ENCODE results near the gene ZFPM1.

Gene ZFPM1

DNA sequence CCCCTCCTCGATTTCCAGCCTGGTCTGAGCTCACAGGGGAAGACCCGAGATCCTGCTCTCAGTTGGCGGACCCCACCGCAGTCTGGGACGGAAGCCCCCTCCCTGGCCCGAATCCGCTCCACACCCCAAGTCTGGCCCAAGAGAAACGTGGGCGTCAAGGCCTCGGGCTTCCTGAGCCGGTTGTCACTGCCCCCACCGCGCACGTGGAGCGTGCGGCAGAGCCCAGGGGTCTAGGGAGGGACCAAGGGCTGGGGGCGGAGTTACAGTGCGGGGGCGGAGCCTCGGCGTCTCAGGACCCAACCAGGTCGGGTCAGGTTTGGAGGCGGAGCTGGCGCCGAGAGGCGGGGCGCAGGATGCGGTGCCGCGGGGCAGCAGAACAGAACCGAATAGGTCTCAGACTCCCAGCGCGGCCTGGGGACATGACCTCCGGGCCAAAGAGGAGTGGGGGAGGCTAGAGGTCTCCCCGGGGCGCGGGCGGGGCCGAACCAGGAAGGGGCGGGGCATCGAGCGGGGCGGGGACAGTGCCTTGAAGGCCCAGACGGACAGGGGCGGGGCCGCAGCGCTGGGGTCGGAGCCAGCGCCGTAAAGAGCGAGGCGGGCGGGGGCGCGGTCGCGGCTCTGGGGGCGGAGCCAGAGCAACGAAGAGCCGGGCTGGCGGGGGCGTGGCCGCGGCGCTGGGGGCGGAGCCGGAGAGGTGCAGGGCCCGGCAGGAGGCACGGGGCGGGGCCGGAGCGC lies 431 bp upstream of the ZFPM1 start:
- FAIRE-seq, result no peak

DNA sequence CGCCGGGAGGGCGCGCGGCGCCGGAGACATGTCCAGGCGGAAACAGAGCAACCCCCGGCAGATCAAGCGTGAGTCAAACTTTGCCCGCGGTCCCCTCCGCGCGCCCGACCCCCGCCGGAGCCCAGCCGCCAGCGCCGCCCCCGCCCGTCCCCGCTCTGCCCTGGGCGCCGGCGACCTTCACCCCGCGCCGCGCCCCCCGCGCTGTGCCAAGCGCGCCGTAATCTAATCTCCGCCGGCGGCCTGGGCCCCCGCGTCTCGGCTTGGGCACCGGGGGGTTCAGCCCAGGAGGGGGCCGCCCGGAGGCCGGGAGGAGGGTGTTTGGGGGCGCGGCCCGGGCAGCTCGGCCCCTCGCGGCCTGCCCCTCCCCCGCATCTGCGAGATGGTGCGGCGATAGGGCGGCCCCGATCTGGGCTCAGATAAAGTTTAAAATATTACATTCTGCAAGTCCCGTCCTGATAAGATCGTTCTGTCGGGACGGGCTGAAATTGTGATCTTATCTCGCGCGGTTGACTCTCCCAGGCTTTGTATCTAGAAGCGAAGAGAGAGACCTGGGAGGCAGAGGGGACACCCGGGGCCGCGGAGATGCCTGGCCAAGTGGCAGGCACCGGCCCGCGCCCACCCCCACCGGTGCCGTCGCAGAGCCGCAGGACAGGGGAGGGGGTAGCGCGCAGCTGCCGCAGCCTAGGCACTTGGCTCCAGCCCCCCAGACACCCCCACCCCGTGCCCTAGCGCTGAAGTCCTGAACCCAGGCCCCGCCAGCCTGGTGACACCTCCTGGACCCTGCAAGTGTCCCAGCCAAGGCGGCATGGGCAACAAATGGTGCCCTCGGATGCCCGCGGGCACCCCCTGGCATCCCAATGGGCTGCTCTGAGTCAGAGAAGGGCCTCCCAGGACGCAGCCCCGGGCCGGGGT lies 787 bp downstream of the ZFPM1 start:
- no peak for FAIRE-seq

DNA sequence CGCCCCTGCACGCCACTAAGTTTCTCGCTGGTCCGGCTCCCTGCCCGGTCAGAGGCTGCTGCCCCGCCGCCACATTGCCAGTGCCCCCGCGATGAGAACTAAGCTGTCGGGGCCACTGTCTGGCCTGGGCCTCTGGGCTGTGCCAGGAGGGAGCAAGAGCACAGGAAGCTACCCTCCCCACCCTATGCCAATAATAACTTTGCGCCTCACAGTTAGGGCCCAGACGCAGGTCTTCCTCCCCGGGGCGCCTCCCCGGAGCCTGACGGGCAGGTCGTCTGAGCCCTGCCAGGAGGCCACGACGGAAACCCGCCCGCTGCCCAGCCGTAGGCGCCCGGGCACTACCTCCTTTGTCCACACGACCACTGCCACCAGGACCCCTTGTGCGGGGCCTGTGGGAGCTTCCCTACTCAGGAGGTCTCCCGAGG lies 1.5 kb downstream of the ZFPM1 start:
- FAIRE-seq, result no peak

DNA sequence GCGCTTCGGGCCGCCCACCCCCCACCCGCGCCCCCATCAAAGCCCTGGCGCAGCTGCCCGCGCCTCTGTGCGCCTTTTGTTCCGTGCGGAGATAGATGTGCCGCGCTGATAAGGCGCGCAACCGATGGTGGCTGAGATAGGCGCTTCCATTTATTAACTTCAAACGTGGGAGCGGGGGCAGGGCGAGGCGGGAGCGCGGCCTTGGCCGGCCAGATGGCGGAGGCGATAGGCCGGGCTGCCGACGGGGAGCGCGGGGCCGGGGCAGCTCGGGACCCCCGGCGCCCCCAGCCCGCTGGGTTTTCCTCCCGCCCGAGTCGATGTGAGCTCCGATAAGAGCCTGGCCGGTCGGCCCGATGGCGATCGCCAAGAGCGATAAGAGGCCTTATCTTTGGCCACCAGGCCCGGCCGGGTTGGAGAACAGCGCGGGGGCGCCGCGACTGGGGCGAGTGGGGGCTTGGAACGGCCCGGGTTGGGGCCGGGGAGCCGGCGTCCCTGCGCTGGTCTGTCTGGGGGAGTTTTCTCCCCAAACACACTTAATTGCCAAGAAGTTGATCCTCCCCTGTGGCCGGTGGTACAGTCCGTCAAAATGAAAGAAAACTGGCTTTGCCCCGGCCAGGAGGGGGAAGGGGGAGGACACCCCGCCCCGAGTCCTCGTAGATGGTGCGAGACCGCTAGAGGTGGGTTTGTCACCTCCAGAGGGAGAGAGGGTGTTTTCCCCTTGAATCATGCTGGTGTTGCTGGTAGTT lies 2.7 kb downstream of the ZFPM1 start:
- FAIRE-seq, result no peak

DNA sequence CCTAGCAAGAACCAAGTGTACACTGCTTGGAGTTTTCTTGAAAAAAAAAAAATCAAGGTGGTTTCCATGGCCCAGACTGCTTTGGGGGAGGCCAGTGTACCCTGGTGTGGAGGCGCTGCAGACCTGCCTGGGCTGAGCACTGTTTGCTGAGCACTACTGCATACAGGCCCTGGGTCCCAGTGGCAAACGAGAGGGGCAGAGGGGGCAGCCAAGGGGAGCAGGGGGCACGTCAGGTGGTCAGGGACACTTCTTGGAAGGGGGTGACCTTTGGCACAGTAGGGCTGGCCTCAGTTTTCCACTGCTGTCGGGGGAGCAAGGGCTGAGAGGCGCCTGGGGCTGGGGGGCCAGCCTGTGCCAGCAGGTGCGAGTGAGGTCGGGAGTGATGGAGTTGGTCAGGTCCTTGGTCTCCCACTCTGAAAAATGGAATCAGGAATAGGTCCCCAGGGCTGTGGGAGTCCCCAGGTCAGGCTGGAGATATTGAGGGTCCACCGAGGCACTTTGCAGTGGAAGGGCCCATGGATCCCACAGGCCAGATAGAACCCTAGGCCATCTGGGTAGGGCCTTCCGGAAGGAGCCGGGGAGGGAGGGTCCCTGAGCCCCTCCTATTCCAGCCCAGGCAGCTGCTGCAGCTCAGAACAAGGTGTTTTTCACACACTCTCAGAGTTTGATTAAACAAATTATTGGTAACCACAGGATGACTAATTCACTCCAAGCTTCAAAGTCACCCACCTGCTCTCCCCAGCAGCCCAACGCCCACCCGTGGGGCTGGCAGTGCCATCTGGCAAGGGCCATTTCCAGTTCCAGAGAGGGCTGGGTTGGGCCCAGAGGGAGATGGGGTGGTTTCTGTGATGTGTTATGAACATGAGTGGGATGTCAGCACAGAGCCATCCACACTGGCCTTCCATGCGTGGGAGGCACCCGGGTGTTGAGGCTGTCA lies 3.5 kb downstream of the ZFPM1 start:
- no peak for FAIRE-seq

DNA sequence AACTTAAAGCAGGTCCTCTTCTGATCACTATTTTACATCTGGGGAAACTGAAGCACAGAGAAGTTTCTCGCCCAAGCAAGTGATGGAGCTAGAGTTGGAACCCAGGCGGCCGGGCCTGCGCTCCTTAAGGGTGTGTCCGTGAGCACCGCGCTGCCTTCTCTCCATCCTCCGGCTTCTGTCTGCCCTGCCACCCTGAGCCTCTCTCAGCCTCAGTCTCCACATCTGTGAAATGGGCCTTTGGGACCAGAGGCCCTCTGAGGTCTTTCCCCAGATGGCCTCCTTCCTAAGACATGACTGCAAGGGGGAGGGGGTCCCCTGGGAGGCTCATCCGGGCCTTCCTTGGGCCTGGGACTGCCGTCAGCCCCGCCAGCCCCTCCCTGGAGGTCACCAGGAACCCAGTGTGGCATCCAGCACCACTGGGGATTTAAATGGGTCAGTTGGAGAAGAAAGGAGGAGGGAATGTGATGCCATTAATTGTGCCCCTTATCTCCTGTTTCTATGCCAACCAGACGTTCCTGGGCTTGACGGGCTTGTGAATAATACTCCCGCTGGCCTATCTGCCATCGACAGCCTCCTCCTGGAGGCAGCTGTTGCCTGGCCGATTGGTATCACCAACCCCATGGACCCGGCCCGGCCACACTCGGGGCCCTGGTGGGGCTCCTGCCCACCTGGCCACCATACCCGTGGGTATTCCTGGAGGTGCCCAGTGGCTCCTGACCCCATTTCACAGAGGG lies 5.1 kb downstream of the ZFPM1 start:
- FAIRE-seq, result no peak

DNA sequence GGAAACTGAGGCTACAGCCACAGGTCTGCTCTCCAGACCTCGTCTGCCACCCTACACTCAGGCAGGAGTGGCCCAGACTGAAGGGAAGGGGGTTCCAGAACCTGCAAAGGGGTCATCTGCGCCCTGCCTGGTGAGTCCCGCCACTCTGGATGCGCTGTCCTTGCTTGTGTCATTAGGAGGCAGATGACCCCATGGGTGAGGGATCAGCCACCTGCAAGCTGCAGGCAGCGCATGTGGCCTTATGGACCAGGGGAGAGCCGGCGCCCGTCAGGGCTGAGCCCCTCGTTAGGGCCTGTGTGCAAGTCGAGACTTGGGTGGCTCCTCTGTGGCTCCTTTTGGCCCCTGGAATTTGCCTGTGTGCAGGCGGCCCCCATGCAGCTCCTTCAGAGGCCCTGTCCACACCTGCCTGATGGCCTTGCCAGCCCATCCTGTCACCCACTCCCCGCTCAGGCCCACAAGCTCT lies 5.7 kb downstream of the ZFPM1 start:
- FAIRE-seq, result no peak

DNA sequence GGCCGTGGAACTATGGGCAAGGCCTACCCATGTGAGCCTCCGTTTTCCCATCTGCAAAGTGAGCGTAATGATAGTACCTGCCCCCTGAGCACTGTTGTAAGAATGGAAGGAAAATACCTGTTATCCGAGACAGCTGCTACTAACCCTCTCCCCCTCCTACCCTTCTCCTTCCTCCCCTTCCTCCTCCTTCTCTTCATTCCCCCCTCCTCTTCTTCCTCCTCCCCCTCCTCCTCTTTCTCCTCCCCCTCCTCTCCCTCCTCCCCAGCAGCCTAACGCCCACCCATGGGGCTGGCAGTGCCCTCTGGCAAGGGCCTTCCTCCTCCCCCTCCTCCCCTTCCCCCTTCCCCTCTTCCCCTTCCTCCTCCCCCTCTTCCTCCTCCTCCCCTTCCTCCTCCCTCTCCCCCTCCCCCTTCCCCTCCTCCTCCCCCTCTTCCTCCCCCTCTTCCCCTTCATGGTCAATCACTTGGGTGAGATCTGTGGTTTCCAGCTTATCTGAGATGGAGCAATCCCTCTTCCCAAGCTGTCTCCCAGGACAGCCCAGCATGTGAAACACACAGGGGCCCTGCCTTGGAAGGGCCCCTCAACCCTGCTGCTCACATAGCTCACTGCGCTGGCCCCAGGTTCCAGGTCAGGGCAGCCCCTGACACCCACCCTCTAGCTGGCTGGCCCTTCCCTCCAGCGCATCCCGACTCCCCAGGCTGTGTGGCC lies 6.4 kb downstream of the ZFPM1 start:
- no peak for FAIRE-seq

DNA sequence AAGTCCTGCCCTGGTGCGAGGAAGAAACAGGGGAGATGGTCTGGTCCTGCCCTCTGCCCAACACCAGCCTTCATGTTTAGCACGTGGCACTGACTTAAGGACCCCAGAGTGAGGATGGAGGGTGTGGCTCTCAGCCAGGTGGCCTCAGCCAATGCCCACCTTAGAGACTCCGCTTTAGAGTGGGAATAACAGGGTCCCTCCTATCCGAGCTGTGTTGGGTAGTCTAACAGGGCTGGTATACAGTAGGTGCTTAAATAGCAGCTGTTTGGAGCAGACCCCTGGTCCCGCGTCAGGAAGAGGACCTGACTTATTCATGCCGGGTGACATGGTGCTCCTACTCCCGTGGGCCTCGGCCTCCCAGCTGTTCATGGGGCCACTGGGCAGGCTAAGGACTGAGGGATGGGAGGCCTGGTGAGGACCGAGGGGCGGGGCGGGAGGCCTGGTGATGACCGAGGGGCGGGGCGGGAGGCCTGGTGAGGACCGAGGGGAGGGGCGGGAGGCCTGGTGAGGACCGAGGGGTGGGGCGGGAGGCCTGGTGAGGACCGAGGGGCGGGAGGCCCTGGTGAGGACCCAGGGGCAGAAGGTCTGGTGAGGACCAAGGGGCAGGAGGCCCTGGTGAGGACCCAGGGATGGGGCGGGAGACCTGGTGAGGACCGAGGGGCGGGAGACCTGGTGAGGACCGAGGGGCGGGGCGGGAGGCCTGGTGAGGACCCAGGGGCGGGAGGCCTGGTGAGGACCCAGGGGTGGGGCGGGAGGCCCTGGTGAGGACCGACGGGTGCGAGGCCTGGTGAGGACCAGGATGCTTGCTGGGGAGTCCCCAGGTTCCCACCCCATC lies 7.6 kb downstream of the ZFPM1 start:
- FAIRE-seq, result no peak

DNA sequence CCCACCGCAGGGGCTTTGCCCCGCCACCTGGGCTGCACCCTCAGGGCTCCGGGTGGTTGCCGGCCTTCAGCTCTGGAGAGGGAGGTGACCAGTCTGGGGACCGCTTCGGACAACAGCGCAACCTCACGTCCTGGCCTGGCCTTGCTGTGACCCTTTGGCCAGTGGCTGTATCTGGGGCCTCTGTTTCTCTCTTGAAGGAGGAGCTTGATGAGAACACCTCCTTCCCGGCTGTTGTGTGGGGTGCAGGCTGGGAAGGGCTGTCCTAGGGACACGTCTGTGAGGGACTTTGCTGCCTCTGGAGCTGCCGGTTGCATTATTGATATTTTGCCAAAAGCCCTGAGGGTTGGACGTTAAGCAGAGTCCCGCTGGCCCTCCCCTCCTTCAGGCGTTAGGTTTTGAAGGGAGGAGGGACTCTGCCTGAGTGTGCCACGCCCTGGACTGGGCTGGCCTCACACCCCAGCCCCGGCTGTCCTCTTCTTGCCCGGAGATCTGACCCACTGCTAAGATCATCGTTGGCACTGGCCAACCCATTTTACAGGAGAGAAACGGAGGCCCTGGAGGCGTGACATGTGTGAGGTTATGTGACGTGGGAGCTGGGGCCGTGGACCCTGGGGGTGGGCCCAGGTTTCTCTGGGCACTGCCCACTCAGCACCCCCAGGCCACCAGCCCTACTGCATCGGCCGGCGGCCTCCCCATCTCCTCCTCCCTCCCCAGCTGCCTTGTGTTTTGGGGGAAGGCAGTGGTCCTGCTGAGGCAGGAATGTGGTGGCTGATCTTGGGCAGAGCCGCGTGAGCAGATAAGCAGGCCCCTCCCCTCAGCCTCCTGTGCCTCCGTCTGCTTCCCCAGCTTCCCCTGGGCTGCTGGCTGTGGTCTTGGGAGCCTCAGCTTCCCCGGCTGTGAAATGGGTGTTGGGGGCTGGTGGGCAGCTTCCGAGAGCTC lies 8.5 kb downstream of the ZFPM1 start:
- FAIRE-seq, result no peak

DNA sequence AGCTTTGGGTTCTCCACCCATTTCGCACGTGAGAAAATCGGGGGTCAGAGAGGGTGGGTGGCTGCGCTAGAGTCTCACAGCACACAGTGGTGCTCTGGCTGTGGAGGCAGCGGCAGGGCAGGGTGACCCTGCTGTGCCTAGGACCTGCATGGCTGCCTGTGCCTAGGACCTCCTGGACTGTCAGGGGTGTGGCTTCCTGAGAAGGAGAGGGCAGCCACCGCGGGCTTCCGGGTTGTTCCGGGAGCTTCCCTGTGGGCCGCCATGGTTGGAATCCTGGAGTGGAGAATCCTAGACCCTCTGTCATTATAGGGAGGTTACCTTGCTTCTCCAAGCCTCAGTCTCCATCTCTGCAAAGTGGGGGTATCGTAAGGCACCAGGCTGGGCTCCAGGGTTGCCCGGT lies 9.3 kb downstream of the ZFPM1 start:
- FAIRE-seq, result no peak

DNA sequence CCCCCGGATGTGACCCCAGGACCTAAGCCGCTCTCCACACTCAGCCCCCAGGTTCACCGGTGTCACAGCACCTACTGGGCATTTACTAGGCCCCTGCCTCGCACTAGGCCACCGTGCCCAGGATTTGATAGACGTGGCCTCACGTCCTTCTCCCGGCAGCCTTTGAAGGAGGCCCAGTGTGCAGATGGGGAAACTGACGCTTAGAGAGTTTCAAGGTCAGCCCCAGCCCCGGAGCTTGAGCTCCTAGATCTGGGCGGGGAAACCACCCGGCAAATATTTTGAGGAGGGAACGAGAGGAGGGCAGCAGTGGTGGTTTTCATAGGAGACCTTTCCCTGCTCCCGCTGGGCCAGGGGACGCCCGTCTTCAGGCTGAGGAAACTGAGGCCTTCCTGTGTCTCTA lies 10.3 kb downstream of the ZFPM1 start:
- FAIRE-seq, result no peak

DNA sequence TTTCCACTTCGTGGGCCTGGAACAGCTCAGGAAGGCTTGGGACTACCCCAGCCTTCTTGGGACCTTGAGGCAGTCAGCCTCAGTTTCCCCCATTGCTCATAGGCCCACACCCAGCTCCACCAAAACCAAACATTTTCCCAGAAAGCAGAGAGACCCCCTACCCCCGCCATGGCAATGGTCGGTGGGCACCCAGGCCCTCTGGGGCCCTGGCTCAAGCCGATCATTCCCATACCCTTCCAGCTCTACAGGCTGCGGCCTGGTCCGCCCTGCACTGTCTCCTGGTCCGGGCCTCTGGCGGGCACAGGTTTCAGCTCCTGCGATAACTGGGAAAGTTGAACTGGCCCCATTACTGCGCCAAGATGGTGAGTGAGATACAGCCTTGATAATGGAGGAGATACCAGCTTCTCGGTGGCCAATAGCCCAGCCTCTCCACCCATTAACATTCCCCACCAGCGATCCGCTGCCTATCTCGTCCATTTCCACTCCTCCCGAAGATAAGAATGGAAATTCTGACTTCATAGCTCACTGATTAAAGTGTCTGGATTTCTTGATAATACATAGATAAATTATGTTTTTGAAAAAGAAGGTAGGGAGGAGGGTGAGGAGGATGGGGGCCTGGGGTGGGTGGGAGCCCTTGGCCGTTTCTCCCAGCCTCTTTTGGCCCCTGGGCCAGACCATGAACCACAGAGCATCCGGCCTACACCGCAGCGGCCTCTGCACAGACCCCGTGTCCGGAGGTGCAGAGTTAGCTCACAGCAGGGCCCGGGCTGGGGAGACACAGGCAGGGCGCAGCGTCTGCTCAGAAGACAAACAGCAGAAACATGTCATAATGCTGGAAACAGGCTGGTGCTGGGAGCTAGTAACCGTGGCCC lies 11.6 kb downstream of the ZFPM1 start:
- FAIRE-seq, result no peak

DNA sequence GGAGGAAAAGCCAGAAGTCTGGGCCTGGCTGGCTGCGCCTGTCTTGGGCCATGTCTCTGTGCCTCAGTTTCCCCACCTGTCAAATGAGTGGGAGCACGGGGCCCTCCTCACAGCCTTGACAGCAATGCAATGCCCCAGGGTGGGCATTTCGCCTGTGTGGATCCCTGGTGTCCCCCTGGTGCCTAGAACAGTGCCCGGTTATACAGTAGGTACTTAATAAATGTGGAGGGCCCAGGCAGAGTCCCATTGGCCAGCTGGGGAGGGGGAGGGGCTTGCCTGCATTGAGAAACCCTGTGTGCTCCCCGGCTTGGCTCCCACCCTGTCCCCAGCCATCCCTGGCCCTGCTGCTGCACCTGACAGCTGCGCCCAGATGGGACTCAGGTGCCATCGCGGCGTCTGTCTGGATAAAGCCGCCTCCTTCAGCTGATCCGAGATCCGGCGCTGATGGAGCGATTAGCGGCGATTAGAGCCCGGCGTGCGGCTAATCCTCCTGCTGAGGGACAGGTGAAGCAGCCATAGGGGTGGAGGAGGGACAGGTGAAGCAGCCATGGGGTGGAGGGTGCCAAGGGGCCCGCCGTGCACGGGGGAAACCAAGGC lies 12.4 kb downstream of the ZFPM1 start:
- no peak for FAIRE-seq

DNA sequence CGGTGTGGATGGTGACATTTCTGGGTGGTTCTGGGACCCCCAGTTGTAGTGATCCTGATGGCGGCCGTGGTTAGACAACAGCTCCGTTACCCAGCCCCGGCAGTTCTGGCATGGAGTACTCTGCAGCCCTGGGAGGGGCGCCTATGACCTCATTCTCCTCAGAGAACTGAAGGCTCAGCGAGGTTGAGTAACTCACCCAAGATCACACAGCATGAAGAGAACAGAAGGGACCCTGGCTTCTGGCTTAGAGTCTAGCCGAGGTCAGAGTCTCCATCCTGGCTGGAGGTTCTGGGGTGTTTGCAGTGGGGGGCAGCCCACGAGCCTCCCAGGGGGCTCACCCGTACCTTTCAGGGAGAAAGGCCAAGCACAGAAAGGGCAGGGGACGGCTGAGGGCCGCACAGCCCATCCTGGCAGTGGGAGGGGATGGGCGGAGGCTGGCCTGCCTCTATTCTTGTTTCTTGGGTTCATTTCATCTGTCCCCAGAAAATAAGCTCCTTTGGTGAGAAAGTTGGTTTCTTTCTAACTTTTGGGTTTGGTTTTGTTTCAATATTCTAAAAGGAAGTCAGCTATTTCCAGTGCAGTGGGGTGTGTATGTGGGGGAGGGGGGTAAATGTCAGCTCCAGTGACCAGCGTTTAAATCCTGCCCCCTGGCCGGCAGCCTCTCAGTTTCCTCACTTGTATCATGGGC lies 13.2 kb downstream of the ZFPM1 start:
- FAIRE-seq, result no peak

DNA sequence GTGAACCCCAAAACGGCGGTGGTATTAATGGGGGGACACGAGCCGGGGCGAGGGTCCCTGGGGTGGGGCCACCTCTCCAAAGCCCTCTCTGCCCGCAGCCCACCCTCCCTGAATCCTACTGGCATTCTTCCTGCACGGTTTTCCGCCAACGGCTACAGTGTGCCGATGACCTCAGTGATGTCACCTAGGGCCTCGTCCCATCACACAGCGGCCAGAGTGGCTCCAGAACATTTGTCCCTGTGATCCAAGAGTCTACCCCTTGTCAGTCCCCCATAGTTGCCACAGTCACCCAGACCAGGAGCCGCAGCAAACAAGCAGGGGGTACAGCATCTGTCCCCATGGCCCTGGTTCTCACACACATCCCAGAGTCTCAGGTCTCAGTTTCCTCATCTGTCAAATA lies 13.9 kb downstream of the ZFPM1 start:
- no peak for FAIRE-seq

Data from endometrium (tissue), 2 donors.